ENCODE measurements around the gene ARRDC5. TPM values are rescaled to one million over a fixed set of nuclear protein-coding genes. Genes with fewer than 3 reads are reported as not detected.
A peak's percentile ranks its signal among the peaks of the same experiment; 100 is the strongest.

The ARRDC5 gene
- total and polyA plus RNA-seq, 2 of the 13 experiments (the other 11 are each of a cell fraction or from before 2014, with no cell fraction given) = not detected

GRCh38 chr19:4870025-4870700 lies 32.5 kb downstream of the ARRDC5 start:
- in situ Hi-C loops (cut with HindIII; ENCODE audit: extremely low pct_ligation_motif_present, low pct_unique_long_range_greater_than_20kb) = loop anchor here (5.0 to 10.0 kb wide), 2 partner anchors 42 to 165 kb away; no protein-coding TSS in a partner anchor
- Histone ChIP-seq H3K9ac (ENCODE audit: insufficient read depth, low read depth, low read length) (peak overlapping the region; percentile 38; the same call in 1 of the 2 replicates), H3K79me2 (ENCODE audit: insufficient read depth, low read length) (peaks cover 15% of the 10 kb centered on the region), H4K20me1 (ENCODE audit: insufficient read depth, low read length) (peaks cover 8% of the 10 kb centered on the region; the same call in 1 of the 2 replicates), H3K4me1 (ENCODE audit: insufficient read depth, low read length) (peaks cover 54% of the 10 kb centered on the region), H3K36me3 (replicated peaks in 1 of 2; ENCODE audit: control insufficient read depth in 1 of 2, insufficient read depth in 2 of 2, low read length in 2 of 2) (no peaks in the 10 kb centered on the region), H2AFZ (ENCODE audit: low read length) (no peak overlapping the region), H3K27ac (ENCODE audit: extremely low read length, insufficient read depth, low read length) (peak overlapping the region; percentile 70), H3K27me3 (ENCODE audit: control insufficient read depth in 1 of 2, insufficient read depth in 2 of 2, low read length in 2 of 2) (no peaks in the 10 kb centered on the region; a peak in 1 of 5 replicates), H3K9me3 (ENCODE audit: low read length) (no peaks in the 10 kb centered on the region), H3K4me2 (ENCODE audit: low read depth, low read length) (peak overlapping the region; percentile 57), H3K4me3 (replicated peaks in 1 of 3; ENCODE audit: insufficient read depth in 1 of 3, low read depth in 2 of 3, low read length in 3 of 3) (peak overlapping the region; percentile 19 to 34 (median 24); a peak in 2 of 6 replicates)
- ChIA-PET POLR2A (interaction anchor here (0.6 to 2.3 kb wide), 12 partner anchors 25 to 102 kb away, joined by 3 to 9 read pairs (median 4); partner anchors contain the start of genes FEM1A and KDM4B), CTCF (ENCODE audit: low intra/inter-chr PET ratio, low total read pairs) (interaction anchor here (1.4 kb wide), 1 partner anchor 42 kb away, joined by 3 read pairs; no protein-coding TSS in a partner anchor)
- BruUV-seq (replicated peaks) = no TSS peak
- 7% methylated on average over 10 of the region's 10 CpGs for WGBS (ENCODE audit: low lambda C conversion rate)
- ATAC-seq (peak; percentile 81), DNase-seq (ENCODE audit: low spot score) (peak; percentile 98), FAIRE-seq (peak; percentile 92)
- intact Hi-C loops (cut with micrococcal nuclease; ENCODE audit: unreplicated experiment) = no loop called here
- no peak for TF ChIP-seq HNRNPUL1 (IDR thresholded peaks at IDR 0.05; ENCODE audit: low read depth, low read length)
- TF ChIP-seq UBTF (CRISPR knock-in tag; IDR thresholded peaks at IDR 0.05) = peak; percentile 50; the same call in 1 of the 2 replicates
- peak; percentile 97 for TF ChIP-seq ZNF580 (CRISPR knock-in tag; IDR thresholded peaks at IDR 0.05; ENCODE audit: borderline replicate concordance, low read depth)
- no peak for TF ChIP-seq BCL6 (CRISPR knock-in tag; IDR thresholded peaks at IDR 0.05)
- TF ChIP-seq ZNF800 (CRISPR knock-in tag; IDR thresholded peaks at IDR 0.05) = 0 out of 2 replicates have a peak, but pooled peaks have one; percentile 25
- TF ChIP-seq PRDM10 (CRISPR knock-in tag; IDR thresholded peaks at IDR 0.05; ENCODE audit: low read depth) = peak; percentile 95
- peak; percentile 100 for TF ChIP-seq KLF12 (CRISPR knock-in tag; IDR thresholded peaks at IDR 0.05; ENCODE audit: borderline replicate concordance)
- no peak for TF ChIP-seq HNRNPK (IDR thresholded peaks at IDR 0.05; ENCODE audit: low read depth, low read length, poor library complexity, severe bottlenecking)
- TF ChIP-seq ATRX (CRISPR knock-in tag; IDR thresholded peaks at IDR 0.05; ENCODE audit: borderline replicate concordance) = no peak
- peak; percentile 99 for TF ChIP-seq ETV5 (CRISPR knock-in tag; IDR thresholded peaks at IDR 0.05; ENCODE audit: borderline replicate concordance)
- no peak for TF ChIP-seq ZFP62 (CRISPR knock-in tag; IDR thresholded peaks at IDR 0.05)
- TF ChIP-seq IKZF1 (IDR thresholded peaks at IDR 0.05) = no peak
- no peak for TF ChIP-seq ZNF879 (CRISPR knock-in tag; IDR thresholded peaks at IDR 0.05)
- no peak for TF ChIP-seq SNAPC5 (CRISPR knock-in tag; IDR thresholded peaks at IDR 0.05; ENCODE audit: borderline replicate concordance)
